NCI-H2107 (cell line): ENCODE data around the gene MFGE8.
"Not testable (repeated sequence)": the region's sequence is repeated elsewhere in the genome, so short reads cannot be mapped to it uniquely, and the experiment has no call there.

Experiments
- DNase-seq: peaks from one replicate; lab custom pipeline; 2025; lab: John Stamatoyannopoulos, UW

MFGE8 gene

GRCh38 chr15:88913017-88913849, at the start of gene MFGE8:
TSS of gene MFGE8 (minus strand) at chr15:88913379. CDS start at chr15:88913319, 60 bp downstream.
- no peak for DNase-seq

DNA sequence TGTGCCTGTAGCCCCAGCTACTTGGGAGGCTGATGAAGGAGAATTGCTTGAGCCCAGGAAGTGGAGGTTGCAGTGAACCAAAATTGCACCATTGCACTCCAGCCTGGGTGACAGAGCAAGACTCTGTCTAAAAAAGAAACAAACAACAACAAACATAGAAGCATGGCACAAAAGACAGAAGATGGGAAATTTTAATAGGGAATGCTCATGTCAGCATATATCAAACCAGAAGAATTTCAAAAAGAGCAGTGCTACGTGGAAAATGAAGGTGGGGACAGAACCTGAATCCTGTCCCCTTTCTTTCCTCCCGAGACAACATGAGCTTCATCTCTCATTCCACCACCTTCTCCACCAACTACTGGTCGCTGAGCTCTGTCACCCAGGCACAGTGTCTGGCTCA, 46.3 kb upstream of the MFGE8 start:
- DNase-seq, result no peak

DNA sequence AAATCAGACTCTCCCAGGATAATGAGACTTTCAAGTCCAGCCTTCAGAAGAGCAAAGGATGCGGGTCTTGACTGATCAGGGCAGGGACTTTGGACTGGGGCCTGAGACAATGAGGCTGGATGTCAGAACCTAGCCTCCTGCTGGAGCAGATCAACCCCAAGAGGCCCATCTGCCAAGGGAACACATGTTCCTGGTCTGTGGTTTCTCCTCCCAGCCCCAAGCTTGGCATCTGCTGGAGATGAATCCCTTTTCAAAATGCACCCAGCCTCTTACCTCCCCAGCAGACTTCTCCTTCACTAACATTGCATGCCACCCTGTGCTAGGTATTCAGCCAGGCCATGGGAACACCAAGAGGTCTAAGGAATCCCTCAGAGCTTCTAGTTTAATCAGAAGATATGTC, 43.7 kb upstream of the MFGE8 start:
- DNase-seq, result no peak

DNA sequence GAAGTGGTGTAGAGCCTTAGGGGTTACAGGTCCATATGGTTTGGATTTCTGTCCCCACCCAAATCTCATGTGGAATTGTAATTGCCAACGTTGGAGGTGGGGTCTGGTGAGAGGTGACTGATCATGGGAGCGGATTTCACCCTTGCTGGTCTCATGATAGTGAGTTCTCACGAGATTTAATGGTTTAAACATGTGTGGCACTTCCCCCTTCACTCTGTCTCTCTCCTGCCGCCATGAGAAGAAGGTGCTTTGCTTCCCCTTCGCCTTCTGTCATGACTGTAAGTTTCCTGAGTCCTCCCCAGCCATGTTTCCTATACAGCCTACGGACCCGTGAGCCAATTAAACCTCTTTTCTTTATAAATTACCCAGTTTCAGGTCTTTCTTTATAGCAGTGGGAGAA, 43.1 kb upstream of the MFGE8 start:
- DNase-seq, result no peak

DNA sequence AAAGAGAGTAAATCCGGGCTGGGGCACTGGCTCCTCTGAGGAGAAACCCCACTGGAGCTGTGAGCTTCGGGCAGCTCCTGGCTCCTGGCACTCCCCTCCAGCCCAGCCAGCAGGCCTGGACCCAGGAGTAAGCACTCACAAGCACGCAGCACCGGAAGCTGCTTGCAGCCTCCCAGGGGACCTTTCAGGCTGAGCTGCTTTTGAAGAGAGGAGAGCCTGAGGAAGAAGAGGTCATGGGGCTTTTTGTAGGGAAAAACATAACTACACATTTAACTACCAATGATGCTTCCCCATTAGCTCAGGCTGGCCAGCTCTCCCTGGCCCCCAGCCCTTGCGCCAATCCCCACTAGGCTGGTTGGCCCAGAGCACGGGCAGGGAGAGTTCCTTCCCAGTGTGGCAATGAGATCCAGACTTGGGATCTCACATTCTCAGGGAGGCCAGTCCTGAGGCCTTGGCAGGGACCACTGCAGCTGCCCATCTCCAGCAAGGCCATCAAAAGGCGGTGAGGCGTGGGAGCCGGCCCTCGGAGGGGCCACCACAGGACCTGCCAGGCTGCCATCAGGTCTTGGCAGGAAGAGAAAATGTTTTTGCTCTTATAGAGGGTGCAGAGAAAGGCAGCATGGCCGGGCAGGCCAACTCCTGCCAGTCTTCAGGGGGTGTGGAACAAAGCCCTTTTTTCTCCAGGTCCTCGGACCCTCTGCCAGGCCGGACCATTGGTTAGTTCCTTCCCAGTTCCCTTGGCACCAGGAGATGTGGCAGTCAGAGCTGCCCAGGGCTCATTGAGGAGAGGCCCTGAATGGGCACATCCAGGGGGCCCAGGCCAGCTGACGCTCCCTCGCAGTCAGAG, 41.5 kb upstream of the MFGE8 start:
- no peak for DNase-seq

- DNase-seq, result no peak
Measured at GRCh38 chr15:88950600-88951160, 37.5 kb upstream of the MFGE8 start.

DNA sequence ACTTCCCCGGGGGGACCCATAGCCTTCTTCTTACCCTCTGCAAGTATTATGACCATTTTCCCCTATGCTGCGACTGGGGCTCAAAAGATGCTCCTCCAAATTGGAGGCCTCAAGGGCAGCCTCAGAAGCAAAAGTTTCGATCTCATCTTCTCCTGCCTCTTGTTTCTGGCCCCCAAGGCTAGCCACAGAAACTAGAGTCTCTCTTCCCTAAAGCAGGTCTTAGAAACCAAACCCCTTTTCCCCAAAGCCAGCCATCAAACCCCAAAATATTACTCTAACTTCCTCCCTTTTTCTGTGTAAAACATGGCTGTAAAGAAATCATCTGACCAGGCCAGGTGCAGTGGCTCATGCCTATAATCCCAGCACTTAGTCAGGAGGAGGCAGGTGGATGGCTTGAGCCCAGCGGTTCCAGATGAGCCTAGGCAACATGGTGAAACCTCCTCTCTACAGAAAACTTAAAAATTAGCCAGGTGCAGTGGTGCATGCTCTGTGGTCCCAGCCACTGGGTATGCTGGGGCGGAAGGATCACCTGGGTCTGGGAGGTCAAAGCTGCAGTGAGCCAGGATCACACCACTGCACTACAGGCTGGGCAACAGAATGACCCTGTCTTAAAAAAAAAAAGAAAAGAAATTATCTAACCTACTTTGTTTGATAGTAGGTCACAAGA, 36.7 kb upstream of the MFGE8 start:
- DNase-seq, result no peak

DNA sequence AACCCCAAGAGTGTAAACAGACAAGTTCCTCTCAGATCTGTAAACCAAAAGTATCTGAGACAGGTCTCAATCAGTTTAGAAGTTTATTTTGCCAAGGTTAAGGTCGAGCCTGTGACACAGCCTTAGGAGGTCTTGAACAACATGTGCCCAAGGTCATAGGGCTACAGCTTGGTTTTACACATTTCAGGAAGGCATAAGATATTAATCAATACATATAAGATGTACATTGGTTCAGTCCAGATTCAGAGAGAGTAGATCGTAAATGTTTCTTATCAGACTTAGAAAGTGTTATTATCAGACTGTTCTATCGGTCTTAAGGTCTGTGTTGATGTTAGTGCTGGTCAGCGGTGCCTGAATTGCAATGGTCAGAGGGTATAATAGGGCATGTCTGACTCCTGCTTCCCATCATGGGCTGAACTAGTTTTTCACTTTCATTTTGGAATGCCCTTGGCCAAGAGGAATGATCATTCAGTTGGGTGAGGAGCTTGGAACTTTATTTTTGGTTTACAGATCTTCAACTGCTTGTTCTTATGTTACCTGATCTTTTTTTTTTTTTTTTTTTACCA, 27.0 kb upstream of the MFGE8 start:
- DNase-seq, result no peak

DNA sequence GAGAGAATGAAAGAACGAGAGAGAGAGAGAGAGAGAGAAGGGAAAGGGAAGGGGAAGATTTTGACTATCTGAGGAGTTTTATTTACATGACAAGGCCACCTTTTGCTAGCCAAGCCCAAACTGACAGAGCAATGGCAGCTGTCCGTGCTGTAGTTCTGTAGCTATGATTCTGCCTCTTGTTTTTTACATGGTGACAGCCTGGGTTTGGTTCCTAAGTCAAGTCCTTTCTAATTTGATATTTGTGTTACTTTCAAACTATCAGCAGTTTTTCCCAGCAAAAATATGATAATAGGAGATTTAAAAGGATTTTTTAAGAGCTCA, 26.3 kb upstream of the MFGE8 start:
- no peak for DNase-seq

DNA sequence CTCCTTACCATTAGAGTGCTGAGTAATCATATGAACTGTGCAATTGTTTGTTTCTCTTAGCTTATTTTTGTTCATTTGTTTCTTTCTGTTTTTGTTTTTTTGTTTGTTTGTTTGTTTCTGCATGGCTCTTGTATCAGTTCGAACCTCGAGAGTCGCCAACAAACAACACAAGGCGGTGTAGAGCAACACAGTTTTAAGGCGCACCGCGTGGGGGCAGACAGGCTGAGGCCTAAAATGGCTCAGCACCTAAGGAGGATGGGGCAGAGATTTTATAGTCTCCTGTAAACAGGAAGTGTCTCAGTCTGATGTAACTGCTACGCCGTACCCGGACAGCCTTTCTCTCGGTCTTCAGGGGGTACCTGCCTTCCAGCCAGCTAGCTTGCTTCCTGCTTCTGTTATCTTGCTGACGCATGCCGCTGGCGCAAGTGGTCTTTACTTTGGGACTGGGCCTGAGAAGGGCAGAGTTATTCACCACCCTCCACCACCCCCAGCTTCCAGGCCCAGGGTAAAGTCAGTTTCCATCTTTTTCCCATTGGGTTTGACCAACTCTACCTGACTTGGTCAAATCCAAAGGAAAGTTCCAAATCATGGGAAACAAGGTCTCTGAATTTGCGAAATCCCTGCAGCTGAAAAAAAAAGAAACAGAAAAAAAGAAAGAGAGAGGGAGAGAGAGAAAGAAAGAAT, 25.8 kb upstream of the MFGE8 start:
- no peak for DNase-seq

DNA sequence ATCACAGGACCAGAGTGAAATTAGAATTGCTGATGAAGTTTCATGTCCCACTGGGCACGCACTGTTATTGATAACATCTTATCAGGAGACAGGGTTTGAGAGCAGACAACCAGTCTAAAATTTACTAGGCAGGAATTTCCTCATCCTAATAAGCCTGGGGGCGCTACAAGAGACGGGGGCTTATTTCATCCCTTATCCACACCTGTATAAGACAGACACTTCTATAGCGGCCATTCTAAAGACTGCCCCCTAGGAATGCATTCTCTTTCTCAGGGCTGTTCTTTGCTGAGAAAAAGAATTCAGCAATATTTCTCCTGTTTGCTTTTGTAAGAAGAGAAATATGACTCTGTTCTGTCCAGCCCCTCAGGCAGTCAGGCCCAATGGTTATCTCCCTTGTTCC, 21.3 kb upstream of the MFGE8 start:
- DNase-seq, result not testable (repeated sequence)

DNA sequence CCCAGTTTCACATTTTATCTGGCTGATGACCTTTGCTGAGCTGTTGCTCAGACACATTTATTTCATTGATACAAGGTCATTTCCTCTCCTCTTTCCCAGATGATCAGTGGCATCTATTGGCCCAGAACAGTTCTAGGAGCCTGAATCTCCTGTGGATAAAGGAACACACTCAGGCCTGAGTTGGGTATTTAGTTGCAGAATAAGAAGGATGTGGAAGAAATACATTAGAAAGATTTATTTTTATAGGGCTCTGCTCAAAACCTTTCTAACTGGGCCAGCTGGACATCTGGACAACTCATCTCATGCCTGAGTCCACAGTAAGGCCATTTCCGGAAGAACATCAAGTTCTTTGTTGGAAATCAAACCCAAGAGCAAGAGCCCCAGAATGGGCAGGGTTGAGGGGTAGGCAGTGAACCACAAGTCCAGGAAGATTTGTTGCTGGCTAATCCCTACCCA, 19.7 kb upstream of the MFGE8 start:
- no peak for DNase-seq

- DNase-seq, result no peak
Measured at GRCh38 chr15:88932271-88932874, 19.2 kb upstream of the MFGE8 start.

GRCh38 chr15:88930579-88930978, 17.4 kb upstream of the MFGE8 start:
- no peak for DNase-seq

DNA sequence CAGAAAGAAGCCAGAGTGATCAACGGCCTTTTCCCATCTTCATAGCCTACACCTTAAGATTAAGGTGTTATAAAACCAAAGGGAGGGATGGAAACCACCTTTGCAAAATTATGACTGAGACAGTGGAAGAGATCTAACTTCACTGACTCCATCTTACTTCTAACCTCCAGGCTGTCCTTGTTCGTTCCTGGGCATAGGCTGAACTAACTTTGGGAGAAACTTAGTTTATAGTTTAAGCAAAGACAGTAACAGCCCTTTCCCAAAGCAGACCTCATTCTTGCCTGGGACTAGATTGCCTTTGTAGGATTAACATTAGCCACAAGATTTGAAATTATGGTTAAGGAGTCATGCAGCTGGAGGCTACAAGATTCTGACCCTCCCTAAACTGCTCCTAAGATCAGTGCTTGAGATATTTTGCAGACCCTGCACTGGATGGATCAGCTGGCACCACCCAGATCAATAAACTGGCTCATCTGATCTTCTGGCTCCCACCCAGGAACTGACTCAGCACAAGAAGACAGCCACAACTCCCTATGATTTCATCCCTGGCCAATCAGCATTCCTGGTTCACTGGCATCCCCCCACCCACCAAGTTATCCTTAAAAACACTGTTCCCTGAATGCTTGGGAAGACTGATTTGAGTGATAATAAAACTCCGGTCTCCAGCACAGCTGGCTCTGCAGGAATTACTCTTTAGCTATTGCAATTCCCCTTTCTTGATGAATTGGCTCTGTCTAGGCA, 16.3 kb upstream of the MFGE8 start:
- DNase-seq, result not testable (repeated sequence)

- DNase-seq, result not testable (repeated sequence)
Measured at GRCh38 chr15:88928192-88928591, 15.0 kb upstream of the MFGE8 start.

GRCh38 chr15:88925648-88926047, 12.5 kb upstream of the MFGE8 start:
- not testable (repeated sequence) for DNase-seq

GRCh38 chr15:88920892-88921435, 7.8 kb upstream of the MFGE8 start:
- DNase-seq, result not testable (repeated sequence)

GRCh38 chr15:88920186-88920891, 7.2 kb upstream of the MFGE8 start:
- no peak for DNase-seq
